Lung (tissue), 12 donors: ENCODE measurements around the gene PPP2R1A. TPM values are rescaled to one million over a fixed set of nuclear protein-coding genes. Genes with fewer than 3 reads are reported as not detected.
A peak's percentile ranks its signal among the peaks of the same experiment; 100 is the strongest.
"Not testable (repeated sequence)": the region's sequence is repeated elsewhere in the genome, so short reads cannot be mapped to it uniquely, and the experiment has no call there.

Experiments used
- ATAC-seq: fragments of 200-7000 bp; cut with Tn5 transposase; one replicate; pipeline ENCODE4 v1.9.1; 2020; ENCODE audit warnings: moderate number of reproducible peaks; ENCODE audit not compliant: insufficient read depth, low FRiP score
- DNase-seq, 3 donors: peaks; one replicate each; pipeline ENCODE4 v3.0.0-alpha.2; 2013 to 2017
- H3K27ac ChIP-seq, 2 donors: one replicate each; pipeline ENCODE4 v1.5.1; 2013; ENCODE audit warnings: mild to moderate bottlenecking in 2 of 2, moderate library complexity in 2 of 2, control low read depth in 1 of 2, inconsistent platforms in 1 of 2, low read depth in 1 of 2, low read length in 1 of 2
- H3K27me3 ChIP-seq, 3 donors: one replicate each; pipeline ENCODE4 v1.5.1; 2013; ENCODE audit warnings: low read length in 2 of 3; ENCODE audit not compliant: control insufficient read depth in 3 of 3, insufficient read depth in 3 of 3
- H3K36me3 ChIP-seq, 4 donors: one replicate each; pipeline ENCODE4 v1.5.1; 2013; ENCODE audit warnings: low read length in 4 of 4, mild to moderate bottlenecking in 1 of 4, moderate library complexity in 1 of 4; ENCODE audit not compliant: control insufficient read depth in 4 of 4, insufficient read depth in 4 of 4
- H3K4me1 ChIP-seq, 5 donors: one replicate each; pipeline ENCODE4 v1.5.1; 2013; ENCODE audit warnings: low read length in 5 of 5, mild to moderate bottlenecking in 2 of 5, moderate library complexity in 1 of 5; ENCODE audit not compliant: control insufficient read depth in 5 of 5, insufficient read depth in 5 of 5
- H3K4me3 ChIP-seq: one replicate; pipeline ENCODE4 v1.5.1; 2013; ENCODE audit warnings: mild to moderate bottlenecking, control low read depth, moderate library complexity
- H3K9ac ChIP-seq, 2 donors: one replicate each; pipeline ENCODE4 v1.5.1; 2013; ENCODE audit warnings: low read length in 2 of 2, control low read depth in 1 of 2; ENCODE audit not compliant: insufficient read depth in 1 of 2
- H3K9me3 ChIP-seq, 4 donors: one replicate each; pipeline ENCODE4 v1.5.1; 2013; ENCODE audit warnings: low read length in 3 of 4, mild to moderate bottlenecking in 1 of 4, moderate library complexity in 1 of 4; ENCODE audit not compliant: control insufficient read depth in 4 of 4, insufficient read depth in 3 of 4
- CTCF ChIP-seq: IDR thresholded peaks from 2 replicates; pipeline ENCODE4 v1.5.1; 2012; ENCODE audit warnings: mild to moderate bottlenecking; ENCODE audit errors: control extremely low read depth, extremely low read depth
- WGBS, 2 donors: extraction: QIAGEN DNeasy Blood & Tissue Kit; methylation state at CpG; one replicate each; pipeline ENCODE4 v1.1.7; 2013; 5-methylcytosine and 5-hydroxymethylcytosine counted together
- polyA plus RNA-seq, 2 donors: library from polyadenylated mRNA; stranded (reverse); fragments of 200-250 nt; gene quantifications; one replicate each; pipeline ENCODE4 v1.2.1, GENCODE V29; 2013
- total RNA-seq, 2 donors: library from RNA; depleted of rRNA in 1 of 2; stranded (reverse); fragments of >200 nt in 1 of 2; gene quantifications; one replicate each; pipeline ENCODE4 v1.2.1, GENCODE V29; 2014 to 2021
- donor health status: control.
- donor health status: control.
- donor health status: Bipolar disorder and iron deficiency.
- donor health status: healthy.
- donor health status: DM: yes; HTN: yes; CAD: no.

PPP2R1A gene
- total and polyA plus RNA-seq, 4 donors: 117 to 250 (median 169) TPM

GRCh38 chr19:52237771-52238400 lies 48.0 kb downstream of the PPP2R1A start:
- peak; percentile 64 to 79 (median 74) for DNase-seq
- no peaks in the 10 kb centered on the region for H3K4me1 ChIP-seq
- TF ChIP-seq CTCF: peak; percentile 91
- 10 to 23% methylated on average over 8 of the region's 8 CpGs for WGBS, 2 donors
- H3K9ac ChIP-seq: no peak overlapping the region
- H3K27me3 ChIP-seq: no peaks in the 10 kb centered on the region
- ATAC-seq: peak; percentile 69
- H3K9me3 ChIP-seq: no peaks in the 10 kb centered on the region
- no peaks in the 10 kb centered on the region for H3K36me3 ChIP-seq
- no peak overlapping the region for H3K4me3 ChIP-seq
- no peak overlapping the region for H3K27ac ChIP-seq

- DNase-seq (no peak), ATAC-seq (no peak)
- WGBS, 2 donors: 68 to 82% methylated on average over 12 of the region's 12 CpGs
- H3K27ac ChIP-seq: no peak overlapping the region
- H3K4me1 ChIP-seq: no peaks in the 10 kb centered on the region
- no peaks in the 10 kb centered on the region for H3K9me3 ChIP-seq
- H3K9ac ChIP-seq: no peak overlapping the region
- H3K27me3 ChIP-seq: no peaks in the 10 kb centered on the region
- no peak for TF ChIP-seq CTCF
- H3K36me3 ChIP-seq: no peaks in the 10 kb centered on the region
- no peak overlapping the region for H3K4me3 ChIP-seq
Measured at GRCh38 chr19:52244021-52244420, 54.2 kb downstream of the PPP2R1A start.

GRCh38 chr19:52248241-52248640 lies 58.4 kb downstream of the PPP2R1A start:
- H3K9me3 ChIP-seq: no peaks in the 10 kb centered on the region
- no peaks in the 10 kb centered on the region for H3K4me1 ChIP-seq
- DNase-seq: peak; percentile 38 to 52 (median 48)
- 9 to 14% methylated on average over 6 of the region's 6 CpGs for WGBS, 2 donors
- H3K27me3 ChIP-seq: no peaks in the 10 kb centered on the region
- TF ChIP-seq CTCF: peak; percentile 43
- H3K27ac ChIP-seq: no peak overlapping the region
- H3K36me3 ChIP-seq: no peaks in the 10 kb centered on the region
- no peak overlapping the region for H3K4me3 ChIP-seq
- no peak overlapping the region for H3K9ac ChIP-seq
- no peak for ATAC-seq

- Histone ChIP-seq H3K27ac (no peak overlapping the region), H3K36me3 (no peaks in the 10 kb centered on the region), H3K4me1 (no peaks in the 10 kb centered on the region), H3K4me3 (no peak overlapping the region), H3K27me3 (no peaks in the 10 kb centered on the region), H3K9ac (no peak overlapping the region), H3K9me3 (peaks cover 0 to 3% (median 0%) of the 10 kb centered on the region in 4 donors)
- ATAC-seq (no peak), DNase-seq (no peak)
- no peak for TF ChIP-seq CTCF
- 96 to 97% methylated on average over 5 of the region's 5 CpGs for WGBS, 2 donors
Measured at GRCh38 chr19:52258426-52258825, 68.6 kb downstream of the PPP2R1A start.

- not testable (repeated sequence) for H3K9me3 ChIP-seq, H3K27me3 ChIP-seq
Measured at GRCh38 chr19:52265556-52265955, 75.7 kb downstream of the PPP2R1A start.

More at GRCh38 chr19:52265556-52265955, 75.7 kb downstream of the PPP2R1A start:
- H3K36me3 ChIP-seq, H3K4me1 ChIP-seq, DNase-seq, H3K9ac ChIP-seq, H3K27ac ChIP-seq, H3K4me3 ChIP-seq, ATAC-seq: not testable (repeated sequence)
- WGBS, 2 donors: 93 to 94% methylated on average over 6 of the region's 6 CpGs
